ENCODE measurements around the gene NECTIN3.

NECTIN3 gene

DNA sequence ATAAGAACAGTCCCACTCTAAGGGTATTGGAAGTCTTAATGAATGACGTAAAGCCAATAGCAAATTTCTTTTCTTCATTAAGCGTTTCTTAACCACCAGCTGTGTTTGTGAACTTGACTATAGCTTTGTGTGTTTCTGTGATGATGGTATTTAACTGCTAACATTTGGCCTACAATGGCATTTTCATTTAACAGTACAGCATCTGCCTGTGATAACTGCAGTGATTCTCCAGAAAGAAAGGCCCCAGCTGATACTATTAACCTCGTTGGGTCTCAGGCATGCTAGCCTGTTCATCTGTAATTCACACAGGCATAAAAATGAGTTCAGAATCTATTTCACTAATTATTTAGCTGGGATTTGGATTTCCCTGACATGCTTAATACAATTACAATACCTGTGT is 121.9 kb downstream of the NECTIN3 start:
- H4K20me1 ChIP-seq (ENCODE audit: insufficient read depth, low read length) = no peaks in the 10 kb centered on the region
- H3K27me3 ChIP-seq (ENCODE audit: low read depth, low read length) = no peaks in the 10 kb centered on the region
- no peak overlapping the region for H3K4me2 ChIP-seq (ENCODE audit: low read length)
- TF ChIP-seq EZH2phosphoT487 (IDR thresholded peaks at IDR 0.05; ENCODE audit: low read depth) (no peak), CTCF (IDR thresholded peaks at IDR 0.05; ENCODE audit: low read depth, low read length) (no peak)
- H3K79me2 ChIP-seq (ENCODE audit: low read length) = no peaks in the 10 kb centered on the region
- H3K36me3 ChIP-seq (replicated peaks; ENCODE audit: low read depth, low read length) = no peaks in the 10 kb centered on the region
- H3K27ac ChIP-seq (ENCODE audit: low read length) = no peak overlapping the region
- H3K4me1 ChIP-seq (ENCODE audit: low read length) = peaks cover 11% of the 10 kb centered on the region
- no peak overlapping the region for H2AFZ ChIP-seq (ENCODE audit: low read depth, low read length)
- H3K4me3 ChIP-seq (ENCODE audit: low read length) = no peak overlapping the region
- no peaks in the 10 kb centered on the region for H3K9me3 ChIP-seq (ENCODE audit: insufficient read depth, low read length)
- no peak overlapping the region for H3K9ac ChIP-seq (ENCODE audit: low read length)

- Histone ChIP-seq H3K4me2 (ENCODE audit: low read length) (0 out of 2 replicates have a peak overlapping the region, but pooled peaks have one; percentile 19), H2AFZ (ENCODE audit: low read depth, low read length) (no peak overlapping the region), H3K9ac (ENCODE audit: low read length) (no peak overlapping the region), H3K27ac (ENCODE audit: low read length) (no peak overlapping the region), H3K27me3 (ENCODE audit: low read depth, low read length) (no peaks in the 10 kb centered on the region), H3K4me1 (ENCODE audit: low read length) (peaks cover 11% of the 10 kb centered on the region), H4K20me1 (ENCODE audit: insufficient read depth, low read length) (no peaks in the 10 kb centered on the region), H3K36me3 (replicated peaks; ENCODE audit: low read depth, low read length) (no peaks in the 10 kb centered on the region), H3K79me2 (ENCODE audit: low read length) (no peaks in the 10 kb centered on the region), H3K9me3 (ENCODE audit: insufficient read depth, low read length) (no peaks in the 10 kb centered on the region), H3K4me3 (ENCODE audit: low read length) (no peak overlapping the region)
- TF ChIP-seq CTCF (IDR thresholded peaks at IDR 0.05; ENCODE audit: low read depth, low read length) = no peak
- no peak for TF ChIP-seq EZH2phosphoT487 (IDR thresholded peaks at IDR 0.05; ENCODE audit: low read depth)
Measured at GRCh38 chr3:111194048-111194447, 122.4 kb downstream of the NECTIN3 start.

DNA sequence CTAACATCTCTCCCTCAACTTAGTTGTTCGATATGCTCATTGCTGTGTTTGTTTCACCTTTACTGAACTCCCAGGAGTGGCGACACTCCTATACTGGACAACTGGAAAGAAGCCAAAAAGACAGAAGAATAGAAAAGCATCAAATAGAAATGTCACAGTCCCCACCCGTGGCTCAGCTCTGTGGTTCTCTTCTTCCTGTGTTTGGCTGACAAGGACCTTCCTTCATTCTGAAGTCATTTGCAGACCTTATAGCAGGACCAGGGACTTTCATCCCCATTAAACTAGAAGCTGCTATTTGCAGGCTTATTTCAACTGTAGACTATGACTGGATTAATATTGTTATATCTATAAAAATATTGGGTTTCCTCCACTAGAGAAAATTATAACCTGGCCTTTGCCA is 125.9 kb downstream of the NECTIN3 start:
- TF ChIP-seq EZH2phosphoT487 (IDR thresholded peaks at IDR 0.05; ENCODE audit: low read depth) (no peak), CTCF (IDR thresholded peaks at IDR 0.05; ENCODE audit: low read depth, low read length) (no peak)
- Histone ChIP-seq H3K79me2 (ENCODE audit: low read length) (no peaks in the 10 kb centered on the region), H3K27me3 (ENCODE audit: low read depth, low read length) (no peaks in the 10 kb centered on the region), H3K4me2 (ENCODE audit: low read length) (no peak overlapping the region), H3K36me3 (replicated peaks; ENCODE audit: low read depth, low read length) (no peaks in the 10 kb centered on the region), H4K20me1 (ENCODE audit: insufficient read depth, low read length) (no peaks in the 10 kb centered on the region), H3K9ac (ENCODE audit: low read length) (no peak overlapping the region), H3K27ac (ENCODE audit: low read length) (no peak overlapping the region), H3K4me1 (ENCODE audit: low read length) (peaks cover 11% of the 10 kb centered on the region), H3K9me3 (ENCODE audit: insufficient read depth, low read length) (no peaks in the 10 kb centered on the region), H3K4me3 (ENCODE audit: low read length) (no peak overlapping the region), H2AFZ (ENCODE audit: low read depth, low read length) (no peak overlapping the region)

DNA sequence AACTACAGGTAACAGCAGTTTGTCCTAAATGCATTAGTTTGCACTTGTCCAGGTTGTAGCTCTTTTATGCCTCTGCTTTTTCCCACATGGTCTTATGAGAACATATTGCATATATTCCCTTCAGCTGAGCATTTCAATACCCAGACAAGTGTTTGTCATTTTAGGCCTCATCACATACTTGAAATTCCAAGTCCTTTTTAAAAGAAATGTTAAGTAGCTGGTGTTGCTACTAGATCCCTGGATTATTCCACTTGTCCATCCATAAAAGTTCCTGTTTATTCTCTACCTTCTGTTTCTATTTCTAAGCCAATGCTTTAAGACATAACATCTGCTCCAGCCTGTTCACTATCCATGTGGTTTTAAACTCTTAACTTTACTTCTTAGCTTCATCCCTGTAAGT is 128.4 kb downstream of the NECTIN3 start:
- H3K4me2 ChIP-seq (ENCODE audit: low read length) = no peak overlapping the region
- no peak for TF ChIP-seq EZH2phosphoT487 (IDR thresholded peaks at IDR 0.05; ENCODE audit: low read depth)

More for the DNA sequence above, 128.4 kb downstream of the NECTIN3 start:
- H3K9ac ChIP-seq (ENCODE audit: low read length) = no peak overlapping the region
- no peaks in the 10 kb centered on the region for H4K20me1 ChIP-seq (ENCODE audit: insufficient read depth, low read length)
- H3K27ac ChIP-seq (ENCODE audit: low read length) = no peak overlapping the region
- H3K79me2 ChIP-seq (ENCODE audit: low read length) = no peaks in the 10 kb centered on the region
- H3K36me3 ChIP-seq (replicated peaks; ENCODE audit: low read depth, low read length) = no peaks in the 10 kb centered on the region
- no peaks in the 10 kb centered on the region for H3K27me3 ChIP-seq (ENCODE audit: low read depth, low read length)
- no peak overlapping the region for H2AFZ ChIP-seq (ENCODE audit: low read depth, low read length)
- H3K4me3 ChIP-seq (ENCODE audit: low read length) = no peak overlapping the region
- H3K9me3 ChIP-seq (ENCODE audit: insufficient read depth, low read length) = no peaks in the 10 kb centered on the region
- H3K4me1 ChIP-seq (ENCODE audit: low read length) = no peaks in the 10 kb centered on the region

All from OCI-LY3 (cell line).